HG03378 (cell line): ENCODE measurements around the gene OPA1.

Experiments used
- ATAC-seq: cut with Tn5 transposase; IDR thresholded peaks from one replicate; pipeline ENCODE4 v1.9.1; 2021; ENCODE audit warnings: mild to moderate bottlenecking, moderate library complexity; ENCODE audit not compliant: unreplicated experiment

Gene OPA1, protein sequence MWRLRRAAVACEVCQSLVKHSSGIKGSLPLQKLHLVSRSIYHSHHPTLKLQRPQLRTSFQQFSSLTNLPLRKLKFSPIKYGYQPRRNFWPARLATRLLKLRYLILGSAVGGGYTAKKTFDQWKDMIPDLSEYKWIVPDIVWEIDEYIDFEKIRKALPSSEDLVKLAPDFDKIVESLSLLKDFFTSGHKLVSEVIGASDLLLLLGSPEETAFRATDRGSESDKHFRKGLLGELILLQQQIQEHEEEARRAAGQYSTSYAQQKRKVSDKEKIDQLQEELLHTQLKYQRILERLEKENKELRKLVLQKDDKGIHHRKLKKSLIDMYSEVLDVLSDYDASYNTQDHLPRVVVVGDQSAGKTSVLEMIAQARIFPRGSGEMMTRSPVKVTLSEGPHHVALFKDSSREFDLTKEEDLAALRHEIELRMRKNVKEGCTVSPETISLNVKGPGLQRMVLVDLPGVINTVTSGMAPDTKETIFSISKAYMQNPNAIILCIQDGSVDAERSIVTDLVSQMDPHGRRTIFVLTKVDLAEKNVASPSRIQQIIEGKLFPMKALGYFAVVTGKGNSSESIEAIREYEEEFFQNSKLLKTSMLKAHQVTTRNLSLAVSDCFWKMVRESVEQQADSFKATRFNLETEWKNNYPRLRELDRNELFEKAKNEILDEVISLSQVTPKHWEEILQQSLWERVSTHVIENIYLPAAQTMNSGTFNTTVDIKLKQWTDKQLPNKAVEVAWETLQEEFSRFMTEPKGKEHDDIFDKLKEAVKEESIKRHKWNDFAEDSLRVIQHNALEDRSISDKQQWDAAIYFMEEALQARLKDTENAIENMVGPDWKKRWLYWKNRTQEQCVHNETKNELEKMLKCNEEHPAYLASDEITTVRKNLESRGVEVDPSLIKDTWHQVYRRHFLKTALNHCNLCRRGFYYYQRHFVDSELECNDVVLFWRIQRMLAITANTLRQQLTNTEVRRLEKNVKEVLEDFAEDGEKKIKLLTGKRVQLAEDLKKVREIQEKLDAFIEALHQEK

GRCh38 chr3:193592841-193593667, at the start of gene OPA1:
Gene OPA1, plus strand, starts transcription at chr3:193593208. Its CDS starts 170 bp downstream, at chr3:193593378.
- peak; percentile 98 for ATAC-seq

DNA sequence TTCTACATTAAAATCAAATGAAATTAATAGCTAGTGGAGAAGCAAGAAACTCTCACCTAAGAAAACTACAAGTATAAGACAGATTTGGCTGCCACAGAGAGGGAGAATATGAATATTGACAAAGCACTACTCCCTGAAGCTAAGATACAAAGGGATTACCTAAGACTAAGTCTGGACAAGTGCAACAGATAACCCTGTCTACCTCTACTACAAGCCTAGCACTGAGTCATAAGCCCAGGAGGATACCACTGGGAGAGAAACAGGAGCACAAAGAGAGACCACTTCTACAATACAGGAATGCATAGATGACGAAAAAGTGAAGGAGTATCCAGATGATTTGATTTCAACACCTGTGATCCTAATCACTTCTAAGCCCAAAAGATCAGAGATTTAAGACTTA, 48.7 kb upstream of the OPA1 start:
- no peak for ATAC-seq

GRCh38 chr3:193545304-193545703, 47.7 kb upstream of the OPA1 start:
- ATAC-seq: no peak

GRCh38 chr3:193546129-193546528, 46.9 kb upstream of the OPA1 start:
- no peak for ATAC-seq

DNA sequence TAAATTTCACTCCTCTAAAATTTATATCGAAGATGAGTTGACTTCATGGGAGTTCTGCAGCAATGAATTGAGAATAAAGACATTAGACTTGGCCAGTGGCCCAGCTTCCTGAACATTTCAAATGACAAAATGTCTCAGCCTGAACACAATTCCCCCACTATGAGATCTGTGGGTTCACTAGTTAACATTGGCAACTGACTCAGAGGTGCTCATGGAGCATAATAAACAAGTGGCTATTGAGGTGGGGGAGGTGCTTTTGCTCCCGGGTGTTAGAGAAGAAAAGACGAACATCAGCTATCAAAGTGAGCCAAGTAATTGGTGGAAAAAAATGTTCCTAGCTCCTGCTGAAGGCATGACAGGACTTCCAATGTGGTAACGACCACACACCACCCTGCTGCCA, 44.6 kb upstream of the OPA1 start:
- ATAC-seq: no peak

GRCh38 chr3:193552923-193553322, 40.1 kb upstream of the OPA1 start:
- no peak for ATAC-seq

- ATAC-seq: no peak
Observed at GRCh38 chr3:193553586-193553985, 39.4 kb upstream of the OPA1 start.

- ATAC-seq: no peak
Observed at GRCh38 chr3:193554811-193555210, 38.2 kb upstream of the OPA1 start, which contains the start of gene ATP13A4. Gene ATP13A4, minus strand, starts transcription at chr3:193554895. Its CDS starts 96 bp downstream, at chr3:193554799.

- ATAC-seq: no peak
Observed at GRCh38 chr3:193556841-193557240, 36.2 kb upstream of the OPA1 start.

- no peak for ATAC-seq
Observed at GRCh38 chr3:193559100-193559499, 33.9 kb upstream of the OPA1 start.

DNA sequence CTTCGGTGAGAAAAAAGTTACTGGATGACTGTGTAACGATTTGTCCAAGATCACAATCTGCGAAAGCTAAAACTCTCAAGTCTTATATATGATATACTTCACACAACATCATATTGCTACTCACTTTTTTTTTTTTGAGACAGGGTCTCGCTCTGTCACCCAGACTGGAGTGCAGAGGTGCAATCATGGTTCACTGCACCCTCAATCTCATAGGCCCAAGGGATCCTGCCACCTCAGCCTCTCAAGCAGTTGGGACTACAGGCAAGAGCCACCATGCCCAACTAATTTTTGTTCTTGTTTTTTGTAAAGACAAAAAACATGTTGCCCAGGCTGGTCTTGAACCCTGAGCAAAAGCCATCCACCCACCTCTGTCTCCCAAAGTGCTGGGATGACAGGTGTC, 32.9 kb upstream of the OPA1 start:
- no peak for ATAC-seq

DNA sequence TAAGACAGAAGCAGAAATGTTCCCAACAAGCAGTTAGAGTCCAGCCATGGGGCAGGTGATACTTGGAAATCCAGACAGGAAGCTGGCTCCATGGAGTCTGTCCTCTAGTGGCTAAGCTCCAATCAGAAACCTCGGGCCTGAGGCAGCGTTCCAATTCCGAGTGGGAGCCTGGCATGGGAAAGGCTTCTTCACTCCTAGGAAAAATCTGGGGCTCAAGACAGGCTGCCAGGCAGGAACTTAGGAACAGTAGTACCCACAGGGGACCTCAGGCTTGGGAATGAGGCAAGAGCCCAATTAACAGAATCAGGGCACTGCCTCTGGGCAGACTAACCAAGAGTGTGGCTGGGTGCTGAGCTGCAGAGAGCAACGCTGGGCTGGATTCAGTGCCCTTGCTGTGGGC, 32.1 kb upstream of the OPA1 start:
- ATAC-seq: no peak

DNA sequence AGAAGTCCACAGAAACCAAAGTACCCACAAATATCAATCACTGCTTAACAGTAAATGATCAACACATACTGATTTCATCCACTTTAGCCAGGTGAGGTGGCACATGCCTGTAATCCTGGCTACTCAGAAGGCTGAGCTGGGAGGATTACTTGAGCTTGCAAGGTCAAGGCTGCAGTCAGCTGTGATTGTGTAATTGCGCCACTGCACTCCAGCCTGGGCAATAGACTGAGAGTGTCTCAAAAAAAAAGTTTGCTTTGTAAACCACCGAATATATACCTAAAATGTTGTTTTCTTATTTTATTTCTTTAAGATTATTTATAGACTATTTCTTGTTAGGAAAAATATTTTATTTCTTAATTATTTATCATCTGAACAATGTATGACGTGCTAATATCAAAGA, 29.6 kb upstream of the OPA1 start:
- no peak for ATAC-seq

- ATAC-seq: no peak
Observed at GRCh38 chr3:193564012-193564411, 29.0 kb upstream of the OPA1 start.

- no peak for ATAC-seq
Observed at GRCh38 chr3:193569119-193569518, 23.9 kb upstream of the OPA1 start.

- no peak for ATAC-seq
Observed at GRCh38 chr3:193572426-193572908, 20.5 kb upstream of the OPA1 start.

GRCh38 chr3:193573403-193574191, 19.4 kb upstream of the OPA1 start:
- no peak for ATAC-seq

DNA sequence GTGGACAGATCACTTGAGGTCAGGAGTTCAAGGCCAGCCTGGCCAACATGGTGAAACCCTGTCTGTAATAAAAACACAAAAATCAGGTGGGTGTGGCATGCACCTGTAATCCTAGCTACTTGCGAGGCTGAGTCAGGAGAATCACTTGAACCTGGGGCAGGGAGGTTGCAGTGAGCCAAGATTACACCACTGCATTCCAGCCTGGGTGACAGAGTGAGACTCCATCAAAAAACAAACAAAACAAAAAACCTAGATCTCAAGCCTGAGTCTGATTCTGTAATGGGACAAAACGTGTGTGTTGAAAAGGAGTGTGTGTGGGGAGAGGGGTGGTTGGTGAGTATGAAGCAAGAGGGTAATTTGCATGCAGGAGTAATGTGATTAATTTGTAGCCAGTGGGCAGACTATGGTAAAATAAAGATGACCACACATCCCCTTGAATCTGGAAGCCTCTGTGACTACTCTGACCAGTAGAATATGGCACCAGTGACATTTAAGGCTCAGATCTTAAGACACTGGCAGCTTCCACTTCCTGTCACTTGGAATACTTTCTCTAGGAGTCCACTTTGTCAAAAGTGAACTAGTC, 18.4 kb upstream of the OPA1 start:
- no peak for ATAC-seq

GRCh38 chr3:193585530-193585929, 7.5 kb upstream of the OPA1 start:
- ATAC-seq: no peak
